Osteocyte (in vitro differentiated cells): ENCODE results near the gene F3. TPM values are rescaled to one million over a fixed set of nuclear protein-coding genes. Genes with fewer than 3 reads are reported as not detected.
"Not testable (repeated sequence)": the region's sequence is repeated elsewhere in the genome, so short reads cannot be mapped to it uniquely, and the experiment has no call there.

Experiments
- DNase-seq: peaks from one replicate; pipeline ENCODE4 v3.0.0; 2021; ENCODE audit warnings: mixed read lengths; ENCODE audit not compliant: unreplicated experiment; ENCODE audit errors: extremely low spot score
- H3K27ac Mint-ChIP-seq: one replicate; pipeline ENCODE4 v1.8.0; 2021; ENCODE audit warnings: mild to moderate bottlenecking, mixed read lengths; ENCODE audit not compliant: unreplicated experiment
- H3K27me3 Mint-ChIP-seq: one replicate; pipeline ENCODE4 v1.8.0; 2021; ENCODE audit warnings: mixed read lengths; ENCODE audit not compliant: unreplicated experiment
- H3K36me3 Mint-ChIP-seq: one replicate; pipeline ENCODE4 v1.8.0; 2021; ENCODE audit warnings: mixed read lengths; ENCODE audit not compliant: unreplicated experiment
- H3K4me1 Mint-ChIP-seq: one replicate; pipeline ENCODE4 v1.8.0; 2021; ENCODE audit warnings: mixed read lengths; ENCODE audit not compliant: unreplicated experiment
- H3K4me3 Mint-ChIP-seq: one replicate; pipeline ENCODE4 v1.8.0; 2021; ENCODE audit warnings: mild to moderate bottlenecking, moderate library complexity, mixed read lengths; ENCODE audit not compliant: unreplicated experiment
- H3K9me3 Mint-ChIP-seq: one replicate; pipeline ENCODE4 v1.8.0; 2021; ENCODE audit warnings: mixed read lengths; ENCODE audit not compliant: unreplicated experiment
- CTCF ChIP-seq: fragments of 200-600 bp; sonication (generic); IDR thresholded peaks from 2 replicates; pipeline ENCODE4 v1.5.0; 2021; ENCODE audit warnings: antibody characterized with exemption, mild to moderate bottlenecking, moderate library complexity
- total RNA-seq: library from RNA; stranded (reverse); gene quantifications from 2 replicates; pipeline ENCODE4 v1.2.1, GENCODE V29; 2021

Gene F3
- total RNA-seq, 1 donor from 2014 or later = 12.1 TPM

GRCh38 chr1:94566436-94566835 lies 24.9 kb upstream of the F3 start:
- not testable (repeated sequence) for H3K4me1 Mint-ChIP-seq, H3K4me3 Mint-ChIP-seq, H3K9me3 Mint-ChIP-seq, H3K36me3 Mint-ChIP-seq, H3K27ac Mint-ChIP-seq, DNase-seq, H3K27me3 Mint-ChIP-seq

- no peak for DNase-seq
- Mint-ChIP-seq H3K4me1 (peaks cover 6% of the 10 kb centered on the region), H3K9me3 (no peaks in the 10 kb centered on the region)
Measured at GRCh38 chr1:94565901-94566300, 24.3 kb upstream of the F3 start.

GRCh38 chr1:94562519-94563260 lies 21.1 kb upstream of the F3 start:
- no peak for TF ChIP-seq CTCF
- H3K36me3 Mint-ChIP-seq = no peaks in the 10 kb centered on the region
- H3K27me3 Mint-ChIP-seq = no peaks in the 10 kb centered on the region
- no peak for DNase-seq
- no peak overlapping the region for H3K27ac Mint-ChIP-seq
- peaks cover 10% of the 10 kb centered on the region for H3K4me1 Mint-ChIP-seq
- H3K4me3 Mint-ChIP-seq = no peak overlapping the region
- H3K9me3 Mint-ChIP-seq = no peaks in the 10 kb centered on the region

More at GRCh38 chr1:94565901-94566300, 24.3 kb upstream of the F3 start:
- H3K4me3 Mint-ChIP-seq = no peak overlapping the region
- no peaks in the 10 kb centered on the region for H3K36me3 Mint-ChIP-seq
- no peak overlapping the region for H3K27ac Mint-ChIP-seq
- no peak for TF ChIP-seq CTCF
- H3K27me3 Mint-ChIP-seq = no peaks in the 10 kb centered on the region

- no peaks in the 10 kb centered on the region for H3K36me3 Mint-ChIP-seq
- no peaks in the 10 kb centered on the region for H3K27me3 Mint-ChIP-seq
- no peak for TF ChIP-seq CTCF
- no peaks in the 10 kb centered on the region for H3K9me3 Mint-ChIP-seq
- peaks cover 14% of the 10 kb centered on the region for H3K4me1 Mint-ChIP-seq
- no peak overlapping the region for H3K27ac Mint-ChIP-seq
- no peak for DNase-seq
- no peak overlapping the region for H3K4me3 Mint-ChIP-seq
Measured at GRCh38 chr1:94560333-94560732, 18.8 kb upstream of the F3 start.

- DNase-seq = no peak
- Mint-ChIP-seq H3K4me3 (no peak overlapping the region), H3K9me3 (no peaks in the 10 kb centered on the region), H3K36me3 (no peaks in the 10 kb centered on the region), H3K27ac (no peak overlapping the region), H3K4me1 (peaks cover 15% of the 10 kb centered on the region), H3K27me3 (no peaks in the 10 kb centered on the region)
- no peak for TF ChIP-seq CTCF
Measured at GRCh38 chr1:94559921-94560320, 18.4 kb upstream of the F3 start.
